Globus pallidus (tissue), 1 donor: ENCODE results near the gene ITGAE.

ENCODE experiments used
- DNase-seq: peaks from one replicate; pipeline ENCODE4 v3.0.0-alpha.2; 2015; ENCODE audit warnings: low spot score

The ITGAE gene

GRCh38 chr17:3818786-3819185 lies 17.8 kb upstream of the ITGAE start:
- peak; percentile 26 for DNase-seq

GRCh38 chr17:3817851-3818605 lies 17.0 kb upstream of the ITGAE start:
- DNase-seq: peak; percentile 66

- DNase-seq: no peak
These were observed 14.9 kb upstream of the ITGAE start for GRCh38 chr17:3815925-3816324.

- DNase-seq: no peak
These were observed 14.1 kb upstream of the ITGAE start for GRCh38 chr17:3815122-3815521.

- DNase-seq: no peak
These were observed 13.4 kb upstream of the ITGAE start for GRCh38 chr17:3814361-3814760.

- no peak for DNase-seq
These were observed 12.2 kb upstream of the ITGAE start for GRCh38 chr17:3813171-3813570.

- DNase-seq: no peak
These were observed 11.8 kb upstream of the ITGAE start for GRCh38 chr17:3812771-3813170.

GRCh38 chr17:3812284-3812683 lies 11.3 kb upstream of the ITGAE start:
- no peak for DNase-seq

GRCh38 chr17:3810019-3810418 lies 9.0 kb upstream of the ITGAE start:
- DNase-seq: no peak

- no peak for DNase-seq
These were observed 8.1 kb upstream of the ITGAE start for GRCh38 chr17:3809135-3809534.

GRCh38 chr17:3808701-3809100 lies 7.7 kb upstream of the ITGAE start:
- no peak for DNase-seq

GRCh38 chr17:3805581-3805980 lies 4.6 kb upstream of the ITGAE start:
- no peak for DNase-seq

- DNase-seq: no peak
These were observed 3.5 kb upstream of the ITGAE start for GRCh38 chr17:3804503-3804931.

- DNase-seq: no peak
These were observed 2.3 kb upstream of the ITGAE start for GRCh38 chr17:3803308-3803640.

GRCh38 chr17:3802461-3803307 lies 1.7 kb upstream of the ITGAE start:
- DNase-seq: no peak

GRCh38 chr17:3801792-3802191 lies 804 bp upstream of the ITGAE start:
- no peak for DNase-seq

GRCh38 chr17:3801347-3801746 lies 359 bp upstream of the ITGAE start:
- DNase-seq: no peak

GRCh38 chr17:3799181-3799945 lies 1.6 kb downstream of the ITGAE start:
- no peak for DNase-seq

GRCh38 chr17:3798273-3799180 lies 2.5 kb downstream of the ITGAE start:
- DNase-seq: no peak

GRCh38 chr17:3796822-3797170 lies 4.2 kb downstream of the ITGAE start:
- DNase-seq: no peak

GRCh38 chr17:3796110-3796821 lies 4.7 kb downstream of the ITGAE start:
- DNase-seq: no peak
